K562 (cell line): ENCODE measurements around the gene RBM4B. TPM values are rescaled to one million over a fixed set of nuclear protein-coding genes. Genes with fewer than 3 reads are reported as not detected.

ENCODE experiments used
- ARHGAP35 ChIP-seq: fragments of 450-650 bp; IDR thresholded peaks from 2 replicates; pipeline ENCODE4 v1.6.1; 2018; ENCODE audit not compliant: partially characterized antibody
- ARID1B ChIP-seq: fragments of 450-650 bp; IDR thresholded peaks from 2 replicates; pipeline ENCODE4 v1.6.1; 2016; ENCODE audit warnings: antibody characterized with exemption, mild to moderate bottlenecking, inconsistent platforms
- C11orf30 ChIP-seq: fragments of 450-650 bp; IDR thresholded peaks from 2 replicates; pipeline ENCODE4 v1.6.1; 2016; ENCODE audit warnings: low read depth, mild to moderate bottlenecking
- E2F8 ChIP-seq: fragments of 450-650 bp; IDR thresholded peaks from 2 replicates; pipeline ENCODE4 v1.7.1; 2018; ENCODE audit warnings: mild to moderate bottlenecking, low read depth; ENCODE audit not compliant: partially characterized antibody
- KAT7 ChIP-seq: sonication (generic); formaldehyde crosslinking; IDR thresholded peaks from 2 replicates; pipeline ENCODE4 v1.8.0; 2022; ENCODE audit warnings: missing genetic modification reagents, mild to moderate bottlenecking, borderline replicate concordance
- KDM5B ChIP-seq: fragments of 200-600 bp; sonication (generic); IDR thresholded peaks from 2 replicates; pipeline ENCODE4 v1.6.1; 2012; ENCODE audit warnings: low read depth, mild to moderate bottlenecking, moderate library complexity, low read length, control low read depth, inconsistent platforms; ENCODE audit not compliant: insufficient replicate concordance
- MECOM ChIP-seq: fragments of 250-450 bp; sonication (Bioruptor Pico); IDR thresholded peaks from 2 replicates; pipeline ENCODE4 v1.8.0; 2022; ENCODE audit warnings: inconsistent platforms
- MXI1 ChIP-seq: IDR thresholded peaks from 2 replicates; pipeline ENCODE4 v1.6.1; 2011; ENCODE audit warnings: low read depth, mild to moderate bottlenecking, improper control_type of control experiment, low read length
- MYNN ChIP-seq, 2 experiments: sonication (generic); formaldehyde crosslinking in 1 of 2; IDR thresholded peaks; 2 replicates each; pipeline versions ENCODE4 v1.5.0 to v1.6.1; 2016 to 2020; ENCODE audit warnings: antibody characterized with exemption in 1 of 2, missing genetic modification reagents in 1 of 2
- POLR2B ChIP-seq: fragments of 450-650 bp; IDR thresholded peaks from 2 replicates; pipeline ENCODE4 v1.6.1; 2018; ENCODE audit warnings: low read depth; ENCODE audit not compliant: partially characterized antibody
- POLR2H ChIP-seq: IDR thresholded peaks from 2 replicates; pipeline ENCODE4 v1.6.1; 2016; ENCODE audit warnings: missing genetic modification characterization, low read depth, mild to moderate bottlenecking, control low read depth, missing compliant biosample characterization, moderate library complexity
- PRDM10 ChIP-seq: fragments of 450-650 bp; IDR thresholded peaks from 2 replicates; pipeline ENCODE4 v1.6.1; 2018; ENCODE audit not compliant: partially characterized antibody
- RUNX1 ChIP-seq: sonication (generic); IDR thresholded peaks from 2 replicates; pipeline ENCODE4 v1.6.1; 2016; ENCODE audit warnings: antibody characterized with exemption, low read depth
- TEAD1 ChIP-seq, 2 experiments: fragments of 450-650 bp in 1 of 2; sonication (generic) in 1 of 2; formaldehyde crosslinking; IDR thresholded peaks; 2 replicates each; pipeline versions ENCODE4 v1.4.0 to v1.8.0; 2020 to 2022; ENCODE audit warnings: mild to moderate bottlenecking in 2 of 2, missing genetic modification reagents in 1 of 2
- TFAP4 ChIP-seq: sonication (generic); formaldehyde crosslinking; IDR thresholded peaks from 2 replicates; pipeline ENCODE4 v1.8.0; 2022; ENCODE audit warnings: missing genetic modification reagents, mild to moderate bottlenecking, moderate library complexity, borderline replicate concordance
- XRCC5 ChIP-seq: fragments of 200-400 bp; formaldehyde crosslinking; IDR thresholded peaks from 2 replicates; pipeline ENCODE4 v1.6.1; 2017; ENCODE audit warnings: low read depth, mild to moderate bottlenecking, low read length
- ZNF511 ChIP-seq: sonication (generic); formaldehyde crosslinking; IDR thresholded peaks from 2 replicates; pipeline ENCODE4 v1.8.0; 2022; ENCODE audit warnings: mild to moderate bottlenecking, missing genetic modification reagents
- polyA plus RNA-seq, 8 experiments: library from polyadenylated mRNA; depleted of rRNA in 4 of 8; stranded (reverse) in 5 of 8; unstranded in 3 of 8; fragments of >200 nt; fragmentation: Nextera tagmentation in 2 of 8; fragmentation: Illumina TruSeq in 1 of 8; extraction: Ambion mirVana in 2 of 8; extraction: Trizol in 1 of 8; gene quantifications; 2 replicates each; pipeline versions ENCODE4 v1.2.1 to v1.2.3, GENCODE V29; 2011 to 2014; ENCODE audit warnings: inconsistent platforms in 1 of 8, missing spikeins in 1 of 8
- total RNA-seq, 7 experiments: library from RNA; depleted of rRNA in 6 of 7; stranded (reverse); fragments of >200 nt in 6 of 7; fragmentation: Illumina TruSeq in 2 of 7; extraction: Trizol in 2 of 7; gene quantifications; 2 replicates each; pipeline versions ENCODE4 v1.2.1 to v1.2.3, GENCODE V29; 2011 to 2021; ENCODE audit warnings: low replicate concordance in 1 of 7

RBM4B gene
- total and polyA plus RNA-seq, 9 of the 15 experiments (the other 6 are each of a cell fraction or from before 2014, with no cell fraction given): 14.6 to 39.9 (median 23.3) TPM

- no peak for TF ChIP-seq MECOM (CRISPR knock-in tag)
- 0 out of 2 replicates have a peak, but pooled peaks have one; percentile 59 for TF ChIP-seq TFAP4 (CRISPR knock-in tag)
- TF ChIP-seq POLR2B: peak; percentile 84
- peak; percentile 86 for TF ChIP-seq KDM5B
- TF ChIP-seq TEAD1 (CRISPR knock-in tag; IDR thresholded peaks at IDR 0.05): peak in 1 of 2 experiments; percentile 18; a peak in 1 of 4 replicates
- peak; percentile 73; the same call in 1 of the 2 replicates for TF ChIP-seq KAT7 (CRISPR knock-in tag)
- peak; percentile 35 for TF ChIP-seq E2F8
- TF ChIP-seq MXI1: peak; percentile 48; the same call in 1 of the 2 replicates
- peak; percentile 3 for TF ChIP-seq PRDM10
- no peak for TF ChIP-seq C11orf30
- TF ChIP-seq ARHGAP35: peak; percentile 57
- no peak for TF ChIP-seq MYNN (IDR thresholded peaks at IDR 0.05)
- no peak for TF ChIP-seq MYNN (CRISPR knock-in tag; IDR thresholded peaks at IDR 0.05)
- peak; percentile 18; the same call in 1 of the 2 replicates for TF ChIP-seq XRCC5
- TF ChIP-seq POLR2H (tag): peak; percentile 78
- 0 out of 2 replicates have a peak, but pooled peaks have one; percentile 36 for TF ChIP-seq ZNF511
- TF ChIP-seq RUNX1: no peak
- peak; percentile 20; the same call in 1 of the 2 replicates for TF ChIP-seq ARID1B
These were observed at the start of gene RBM4B (continued) for GRCh38 chr11:66677599-66678375.
